ENCODE results near the gene KDM1B. TPM values are rescaled to one million over a fixed set of nuclear protein-coding genes. Genes with fewer than 3 reads are reported as not detected.
"Not testable (repeated sequence)": the region's sequence is repeated elsewhere in the genome, so short reads cannot be mapped to it uniquely, and the experiment has no call there.

The KDM1B gene
- total RNA-seq, 1 donor from 2014 or later: 26.0 TPM

DNA sequence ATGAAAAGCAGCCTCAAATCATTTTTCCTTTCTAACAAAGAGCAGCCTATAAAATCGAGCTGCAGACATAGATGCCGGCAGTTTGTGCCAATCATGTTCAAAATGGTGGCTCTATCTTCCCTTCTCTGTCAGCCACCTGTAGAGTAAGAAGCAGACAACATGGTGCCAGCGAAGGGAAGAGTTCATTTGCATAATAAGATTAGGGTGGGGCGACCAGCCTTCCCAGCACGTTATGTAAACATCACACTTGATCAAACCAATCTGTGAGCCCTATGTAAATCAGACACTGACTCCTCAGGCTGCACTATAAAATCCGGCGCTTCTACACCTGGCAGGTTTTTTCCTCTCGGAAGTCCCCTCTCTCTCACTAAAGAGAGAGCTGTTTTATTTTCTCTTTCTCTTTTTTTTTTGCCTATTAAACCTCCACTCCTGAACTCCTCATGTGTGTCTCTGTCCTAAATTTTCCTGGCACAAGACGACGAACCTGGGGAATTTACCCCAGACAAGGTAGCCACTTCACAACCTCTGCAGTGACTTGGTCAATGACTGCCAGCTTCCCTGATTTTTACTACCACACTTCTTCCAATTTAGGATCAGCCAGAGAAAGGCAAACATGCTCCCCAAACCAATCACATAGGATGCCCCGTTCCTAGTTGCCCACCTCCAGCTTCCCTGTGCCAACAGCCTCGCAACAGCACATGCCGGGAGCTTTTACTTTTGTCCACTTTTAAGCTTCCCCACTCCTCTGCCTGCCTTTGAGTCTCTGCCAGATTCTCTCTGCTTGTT is 13.2 kb upstream of the KDM1B start:
- intact Hi-C loops (cut with DNase I): no loop called here
- H3K27me3 ChIP-seq (ENCODE audit: low read depth): no peaks in the 10 kb centered on the region
- no peaks in the 10 kb centered on the region for H3K9me3 ChIP-seq
- no peaks in the 10 kb centered on the region for H3K4me1 ChIP-seq
- no peak overlapping the region for H3K27ac ChIP-seq
- DNase-seq (no peak), ATAC-seq (no peak)
- TF ChIP-seq, protein P1, sequence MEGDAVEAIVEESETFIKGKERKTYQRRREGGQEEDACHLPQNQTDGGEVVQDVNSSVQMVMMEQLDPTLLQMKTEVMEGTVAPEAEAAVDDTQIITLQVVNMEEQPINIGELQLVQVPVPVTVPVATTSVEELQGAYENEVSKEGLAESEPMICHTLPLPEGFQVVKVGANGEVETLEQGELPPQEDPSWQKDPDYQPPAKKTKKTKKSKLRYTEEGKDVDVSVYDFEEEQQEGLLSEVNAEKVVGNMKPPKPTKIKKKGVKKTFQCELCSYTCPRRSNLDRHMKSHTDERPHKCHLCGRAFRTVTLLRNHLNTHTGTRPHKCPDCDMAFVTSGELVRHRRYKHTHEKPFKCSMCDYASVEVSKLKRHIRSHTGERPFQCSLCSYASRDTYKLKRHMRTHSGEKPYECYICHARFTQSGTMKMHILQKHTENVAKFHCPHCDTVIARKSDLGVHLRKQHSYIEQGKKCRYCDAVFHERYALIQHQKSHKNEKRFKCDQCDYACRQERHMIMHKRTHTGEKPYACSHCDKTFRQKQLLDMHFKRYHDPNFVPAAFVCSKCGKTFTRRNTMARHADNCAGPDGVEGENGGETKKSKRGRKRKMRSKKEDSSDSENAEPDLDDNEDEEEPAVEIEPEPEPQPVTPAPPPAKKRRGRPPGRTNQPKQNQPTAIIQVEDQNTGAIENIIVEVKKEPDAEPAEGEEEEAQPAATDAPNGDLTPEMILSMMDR (IDR thresholded peaks at IDR 0.05): no peak
- H3K4me3 ChIP-seq: no peak overlapping the region
- H3K36me3 ChIP-seq: peaks cover 91% of the 10 kb centered on the region

DNA sequence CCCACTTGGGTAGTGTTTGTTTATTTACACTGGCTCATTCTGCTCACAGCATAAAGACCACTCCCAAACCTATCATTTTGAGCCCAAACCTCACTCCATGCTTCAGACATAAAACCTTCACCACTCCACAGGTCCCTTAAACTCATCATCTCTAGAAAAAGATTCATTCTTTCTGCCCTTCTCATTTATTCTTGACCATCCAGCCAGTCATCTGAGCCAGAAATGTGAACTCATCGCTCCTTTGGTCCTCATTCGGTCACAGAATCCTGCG is 12.7 kb upstream of the KDM1B start:
- no peaks in the 10 kb centered on the region for H3K4me1 ChIP-seq
- no peak overlapping the region for H3K27ac ChIP-seq
- peaks cover 94% of the 10 kb centered on the region for H3K36me3 ChIP-seq
- TF ChIP-seq, protein P1 (IDR thresholded peaks at IDR 0.05): no peak
- H3K9me3 ChIP-seq: no peaks in the 10 kb centered on the region
- DNase-seq: no peak
- intact Hi-C loops (cut with DNase I): no loop called here
- no peaks in the 10 kb centered on the region for H3K27me3 ChIP-seq (ENCODE audit: low read depth)
- ATAC-seq: no peak
- no peak overlapping the region for H3K4me3 ChIP-seq

DNA sequence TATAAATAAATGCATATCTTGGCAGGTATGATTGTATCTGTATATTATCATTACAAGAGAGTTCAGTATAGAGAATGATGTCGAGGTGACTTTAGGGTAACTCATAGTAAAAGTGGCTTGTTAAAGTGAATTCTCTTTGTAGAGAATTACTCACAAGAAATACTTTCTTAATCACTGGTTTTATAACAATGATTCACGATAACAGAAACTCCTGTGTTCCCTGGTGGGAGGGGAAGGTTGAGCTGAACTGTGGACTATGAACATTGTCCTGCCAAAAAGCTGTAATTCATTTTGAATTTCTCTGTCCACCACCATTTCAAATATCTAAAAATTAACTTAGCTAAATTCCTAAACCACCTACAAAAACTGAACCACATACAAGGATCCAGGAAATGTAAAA is 8.1 kb upstream of the KDM1B start:
- DNase-seq (no peak), ATAC-seq (no peak)
- no peak overlapping the region for H3K4me3 ChIP-seq
- no peaks in the 10 kb centered on the region for H3K27me3 ChIP-seq (ENCODE audit: low read depth)
- H3K4me1 ChIP-seq: no peaks in the 10 kb centered on the region
- H3K27ac ChIP-seq: no peak overlapping the region
- H3K9me3 ChIP-seq: no peaks in the 10 kb centered on the region
- intact Hi-C loops (cut with DNase I): no loop called here
- TF ChIP-seq, protein P1 (IDR thresholded peaks at IDR 0.05): no peak
- H3K36me3 ChIP-seq: peaks cover 55% of the 10 kb centered on the region

DNA sequence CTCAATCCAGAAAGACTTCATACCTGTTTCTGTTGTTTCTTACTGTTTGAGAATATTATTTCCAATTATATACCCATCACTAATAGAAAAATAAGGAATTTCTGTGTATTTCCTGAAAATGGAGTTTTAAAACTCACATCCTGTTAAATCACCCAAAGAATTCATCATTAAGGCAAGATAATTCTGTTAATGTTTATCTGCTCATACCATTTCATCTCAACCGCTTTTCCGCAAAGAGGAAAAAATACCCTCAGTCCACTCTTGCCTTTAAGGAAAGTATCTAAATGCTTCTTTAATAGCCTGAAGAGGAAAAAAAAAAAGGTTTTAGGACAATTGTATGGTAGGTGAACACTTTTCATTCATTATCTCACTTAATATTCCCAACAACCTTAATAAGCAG is 7.6 kb upstream of the KDM1B start:
- ATAC-seq: no peak
- intact Hi-C loops (cut with DNase I): no loop called here
- no peaks in the 10 kb centered on the region for H3K9me3 ChIP-seq
- TF ChIP-seq, protein P1 (IDR thresholded peaks at IDR 0.05): no peak
- no peaks in the 10 kb centered on the region for H3K27me3 ChIP-seq (ENCODE audit: low read depth)
- H3K4me3 ChIP-seq: no peak overlapping the region
- peaks cover 51% of the 10 kb centered on the region for H3K36me3 ChIP-seq
- H3K4me1 ChIP-seq: no peaks in the 10 kb centered on the region
- no peak overlapping the region for H3K27ac ChIP-seq
- no peak for DNase-seq

DNA sequence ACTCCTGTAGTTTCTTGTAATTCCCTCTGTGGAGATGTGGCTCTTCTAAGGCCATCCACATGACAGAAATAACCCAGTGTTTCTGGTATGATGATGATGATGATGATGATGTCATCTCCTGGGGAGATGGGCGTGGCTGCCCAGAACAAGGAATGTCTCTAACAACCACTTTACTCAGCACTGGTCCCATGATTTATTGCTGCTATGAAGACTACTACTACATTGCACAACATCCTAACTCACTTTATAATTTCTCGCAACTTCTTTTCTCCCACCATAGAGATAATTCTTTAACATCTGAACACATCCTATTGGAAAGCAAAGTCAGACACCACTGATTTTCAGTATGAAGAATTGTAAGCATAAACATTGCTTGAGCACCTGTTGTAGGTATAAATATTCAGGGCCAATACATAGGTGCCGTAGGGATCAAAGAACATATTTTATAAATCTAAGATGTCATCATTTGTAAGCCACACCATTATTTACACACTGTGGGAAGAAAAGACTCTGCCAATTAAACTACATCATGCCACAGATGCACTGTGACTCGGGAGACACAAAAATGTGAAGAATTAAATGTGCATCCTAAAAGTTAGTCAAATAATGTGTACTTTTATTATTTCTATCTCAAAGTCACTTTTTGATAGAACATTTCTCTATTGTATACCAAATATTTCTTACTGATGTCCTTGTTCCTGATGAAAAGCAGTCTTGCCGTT is 6.8 kb upstream of the KDM1B start:
- intact Hi-C loops (cut with DNase I): no loop called here
- Histone ChIP-seq H3K36me3 (peaks cover 42% of the 10 kb centered on the region), H3K27ac (no peak overlapping the region), H3K9me3 (no peaks in the 10 kb centered on the region), H3K27me3 (ENCODE audit: low read depth) (no peaks in the 10 kb centered on the region), H3K4me3 (no peak overlapping the region), H3K4me1 (peaks cover 6% of the 10 kb centered on the region)
- peak; percentile 38 to 40 for ATAC-seq
- TF ChIP-seq, protein P1 (IDR thresholded peaks at IDR 0.05): no peak
- no peak for DNase-seq

DNA sequence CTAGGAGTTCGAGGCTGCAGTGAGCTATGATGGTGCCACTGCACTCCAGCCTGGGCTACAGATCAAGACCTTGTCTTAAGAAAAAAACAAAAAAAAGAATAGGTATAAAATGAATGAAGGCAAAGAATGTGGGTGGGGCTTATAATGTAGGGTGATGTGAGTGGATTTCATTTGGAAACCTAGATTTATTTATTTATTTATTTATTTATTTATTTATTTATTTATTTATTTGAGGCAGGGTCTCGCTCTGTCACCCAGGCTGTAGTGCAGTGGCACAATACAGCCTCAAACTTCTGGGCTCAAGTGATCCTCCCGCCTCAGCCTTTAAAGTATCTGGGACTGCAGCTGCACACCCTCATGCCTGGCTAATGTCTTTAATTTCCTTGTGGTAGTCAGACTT is 3.8 kb upstream of the KDM1B start:
- H3K27ac ChIP-seq; ATAC-seq; H3K9me3 ChIP-seq; DNase-seq; intact Hi-C loops (cut with DNase I); H3K4me3 ChIP-seq; H3K27me3 ChIP-seq (ENCODE audit: low read depth): not testable (repeated sequence)
- peaks cover 15% of the 10 kb centered on the region for H3K36me3 ChIP-seq
- H3K4me1 ChIP-seq: peaks cover 22% of the 10 kb centered on the region

Data from lower lobe of right lung (tissue), 2 donors.